Heart left ventricle (tissue), 16 donors: ENCODE measurements around the gene EHD4. TPM values are rescaled to one million over a fixed set of nuclear protein-coding genes. Genes with fewer than 3 reads are reported as not detected.

Source experiments
- ATAC-seq, 4 donors: fragments of 200-7000 bp; cut with Tn5 transposase; one replicate each; pipeline ENCODE4 v1.9.1; 2020 to 2022; ENCODE audit warnings: moderate library complexity in 4 of 4, mild to moderate bottlenecking in 3 of 4, moderate number of reproducible peaks in 1 of 4
- DNase-seq, 5 donors: peaks; one replicate each; pipeline ENCODE4 v3.0.0-alpha.2; 2020
- H3K27ac ChIP-seq, 12 donors: fragments of 200-600 bp; sonication (generic) in 4 of 12; one replicate each; pipeline versions ENCODE4 v1.5.0 to v1.8.0; 2016 to 2022; ENCODE audit warnings: mild to moderate bottlenecking in 2 of 12
- H3K27me3 ChIP-seq, 9 donors: fragments of 200-600 bp; sonication (generic) in 2 of 9; one replicate each; pipeline versions ENCODE4 v1.5.1 to v1.8.0; 2016 to 2022; ENCODE audit warnings: mild to moderate bottlenecking in 3 of 9
- H3K36me3 ChIP-seq, 9 donors: fragments of 200-600 bp; sonication (generic) in 2 of 9; one replicate each; pipeline versions ENCODE4 v1.5.0 to v1.8.0; 2018 to 2022; ENCODE audit warnings: mild to moderate bottlenecking in 2 of 9
- H3K4me1 ChIP-seq, 12 donors: fragments of 200-600 bp; sonication (generic) in 4 of 12; one replicate each; pipeline versions ENCODE4 v1.5.0 to v1.8.0; 2016 to 2022; ENCODE audit warnings: mild to moderate bottlenecking in 3 of 12
- H3K4me3 ChIP-seq, 12 donors: fragments of 200-600 bp; sonication (generic) in 4 of 12; one replicate each; pipeline versions ENCODE4 v1.5.0 to v1.8.0; 2017 to 2022; ENCODE audit warnings: mild to moderate bottlenecking in 9 of 12, moderate library complexity in 4 of 12
- H3K9me3 ChIP-seq, 12 donors: fragments of 200-600 bp; sonication (generic) in 4 of 12; one replicate each; pipeline versions ENCODE4 v1.5.0 to v1.8.0; 2016 to 2022; ENCODE audit warnings: mild to moderate bottlenecking in 1 of 12
- POLR2A ChIP-seq, 2 donors: fragments of 450-650 bp; IDR thresholded peaks; one replicate each; pipeline ENCODE4 v1.6.1; 2017; ENCODE audit warnings: antibody characterized with exemption in 2 of 2, mild to moderate bottlenecking in 2 of 2, moderate library complexity in 2 of 2
- WGBS, 4 donors: extraction: QIAGEN DNeasy Blood & Tissue Kit in 2 of 4; methylation state at CpG; one replicate each; pipeline versions ENCODE4 v1.1.5 to v1.1.7; 2013 to 2018; 5-methylcytosine and 5-hydroxymethylcytosine counted together
- intact Hi-C, 10 donors: fragments of 100-400 bp; cut with DNase I; formaldehyde crosslinking; loops; one replicate each; pipeline versions ENCODE4 v1.11.1 to v1.14.2; 2022
- polyA plus RNA-seq, 2 donors: library from polyadenylated mRNA; stranded (reverse); fragments of 200-250 nt; gene quantifications; one replicate each; pipeline ENCODE4 v1.2.3, GENCODE V29; 2013
- total RNA-seq, 9 donors: library from RNA; depleted of rRNA in 2 of 9; stranded (reverse); fragments of >200 nt in 2 of 9; fragmentation: NEBNext Ultra II Directional in 3 of 9; extraction: Animal tissue kit (Norgen Biotek cat#: 25700) in 3 of 9; gene quantifications; one replicate each; pipeline versions ENCODE4 v1.1.0 to v1.2.4, GENCODE V29; 2016 to 2023
- TF ChIP-seq, protein P1 (sequence below), 12 donors: fragments of 200-600 bp; sonication (generic) in 4 of 12; IDR thresholded peaks; one replicate each; pipeline versions ENCODE4 v1.5.0 to v1.8.0; 2018 to 2022; ENCODE audit warnings: antibody characterized with exemption in 12 of 12, mild to moderate bottlenecking in 5 of 12
- donor health status: ischemic (EF 13 %, LVEDD 7.1; RV severe dilation, severe dysfunction).
- donor health status: healthy with polysubstance abuse.
- donor health status: DM: no; HTN: yes; CAD: no.
- donor health status: DM: no; HTN: no; CAD: no.
- donor health status: ischemic (EF 25% LVEDD 6.9; RV normal size, moderate dysfunction).
- donor health status: ischemic (EF 25% LVEDD 5.7; RV mildly dilated, moderate dysfunction).
- donor health status: healthy.
- donor health status: DM: yes; HTN: yes; CAD: no.
- donor health status: ischemic (EF 35%, LVEDD 5.7; RV mildly dilated, moderate dysfunction).
- donor health status: nonischemic (EF 11% LVEDD 7.7; RV severe dilation, severe dysfunction).
- donor health status: DM: yes; HTN: yes; CAD: no.
- donor health status: PGD.
- donor health status: ischemic (EF 29% LVEDD 5.4; RV normal size, mild dysfunction).
- donor health status: nonischemic (EF 23%, LVEDD 6.1; RV moderate dilation, normal function).

EHD4 gene
- total and polyA plus RNA-seq, 11 donors = 25.6 to 70.8 (median 43.9) TPM

DNA sequence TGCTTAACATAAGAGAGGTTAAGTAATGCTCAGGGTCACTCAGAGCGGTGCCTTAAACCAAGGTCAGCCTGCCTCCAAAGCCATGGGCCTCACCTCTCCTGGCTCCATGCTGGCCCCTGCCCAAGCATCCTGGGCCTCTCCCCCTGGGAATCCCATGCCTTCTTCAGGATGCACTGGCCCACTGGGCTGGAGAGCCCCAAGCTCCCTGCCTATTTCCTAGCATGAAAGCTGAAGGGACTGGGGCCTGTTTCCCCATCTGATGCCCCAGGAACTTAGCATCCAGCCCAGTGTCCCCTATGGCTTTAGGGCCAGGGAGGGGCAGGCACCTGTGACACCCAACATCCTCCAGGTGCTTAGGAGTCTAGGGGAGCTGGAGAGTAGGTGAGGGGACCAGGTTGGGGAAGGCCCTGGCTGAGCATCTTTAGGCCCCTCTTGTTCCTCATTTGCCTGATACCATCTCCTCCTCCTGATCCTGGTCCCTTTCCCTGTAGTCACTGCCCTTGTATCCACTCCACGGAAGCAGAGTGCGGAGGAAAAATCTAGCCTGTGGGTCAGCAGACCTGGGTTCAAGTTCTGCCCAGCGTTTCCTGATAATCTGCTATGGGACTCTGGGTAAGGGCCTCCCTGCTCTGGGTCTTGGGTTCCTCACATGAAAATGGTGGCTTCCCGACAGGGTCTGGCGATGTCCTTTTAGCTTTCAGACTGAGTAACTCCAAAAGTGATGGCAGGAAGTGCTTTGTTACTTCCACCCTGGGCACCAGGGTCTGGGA, 28.6 kb downstream of the EHD4 start:
- 78 to 81% (median 80%) methylated on average over 6 of the region's 6 CpGs for WGBS, 4 donors
- H3K27ac ChIP-seq = peak overlapping the region; percentile 46 to 88 (median 78)
- TF ChIP-seq, protein P1, sequence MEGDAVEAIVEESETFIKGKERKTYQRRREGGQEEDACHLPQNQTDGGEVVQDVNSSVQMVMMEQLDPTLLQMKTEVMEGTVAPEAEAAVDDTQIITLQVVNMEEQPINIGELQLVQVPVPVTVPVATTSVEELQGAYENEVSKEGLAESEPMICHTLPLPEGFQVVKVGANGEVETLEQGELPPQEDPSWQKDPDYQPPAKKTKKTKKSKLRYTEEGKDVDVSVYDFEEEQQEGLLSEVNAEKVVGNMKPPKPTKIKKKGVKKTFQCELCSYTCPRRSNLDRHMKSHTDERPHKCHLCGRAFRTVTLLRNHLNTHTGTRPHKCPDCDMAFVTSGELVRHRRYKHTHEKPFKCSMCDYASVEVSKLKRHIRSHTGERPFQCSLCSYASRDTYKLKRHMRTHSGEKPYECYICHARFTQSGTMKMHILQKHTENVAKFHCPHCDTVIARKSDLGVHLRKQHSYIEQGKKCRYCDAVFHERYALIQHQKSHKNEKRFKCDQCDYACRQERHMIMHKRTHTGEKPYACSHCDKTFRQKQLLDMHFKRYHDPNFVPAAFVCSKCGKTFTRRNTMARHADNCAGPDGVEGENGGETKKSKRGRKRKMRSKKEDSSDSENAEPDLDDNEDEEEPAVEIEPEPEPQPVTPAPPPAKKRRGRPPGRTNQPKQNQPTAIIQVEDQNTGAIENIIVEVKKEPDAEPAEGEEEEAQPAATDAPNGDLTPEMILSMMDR (IDR thresholded peaks at IDR 0.05) = no peak
- TF ChIP-seq POLR2A (IDR thresholded peaks at IDR 0.05) = no peak
- DNase-seq = no peak
- H3K36me3 ChIP-seq = peaks cover 0 to 70% (median 21%) of the 10 kb centered on the region in 9 donors
- intact Hi-C loops = no loop called here
- ATAC-seq = no peak
- H3K27me3 ChIP-seq = no peaks in the 10 kb centered on the region
- no peak overlapping the region for H3K4me3 ChIP-seq
- H3K9me3 ChIP-seq = no peaks in the 10 kb centered on the region
- H3K4me1 ChIP-seq = peaks cover 9 to 91% (median 78%) of the 10 kb centered on the region in 12 donors

DNA sequence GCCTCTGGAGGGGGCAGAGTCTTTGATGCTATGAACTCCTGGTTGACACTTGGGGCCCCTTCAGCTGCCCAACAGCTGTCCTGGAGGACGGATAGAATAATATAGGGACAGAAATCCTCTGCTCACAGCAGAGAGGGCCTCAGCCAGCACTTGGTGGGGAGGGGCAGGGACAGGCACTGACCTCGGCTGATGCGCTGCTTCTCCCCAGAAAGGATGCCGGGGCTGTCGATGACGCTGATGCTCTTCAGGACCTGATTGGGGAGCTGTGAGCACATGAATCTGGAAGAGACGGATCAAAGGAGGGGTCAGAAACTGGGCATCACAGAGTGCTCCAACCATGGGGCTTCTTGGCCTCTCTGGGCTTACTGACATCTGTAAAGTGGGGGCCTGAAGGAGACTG, 29.5 kb downstream of the EHD4 start:
- peaks cover 9 to 91% (median 78%) of the 10 kb centered on the region in 12 donors for H3K4me1 ChIP-seq
- no peak overlapping the region for H3K4me3 ChIP-seq
- WGBS, 4 donors = 70 to 89% (median 78%) methylated on average over 7 of the region's 7 CpGs
- peak overlapping the region in 8 of 12 donors; percentile 61 to 88 (median 78) for H3K27ac ChIP-seq
- TF ChIP-seq POLR2A (IDR thresholded peaks at IDR 0.05) = no peak
- TF ChIP-seq, protein P1 (IDR thresholded peaks at IDR 0.05) = no peak
- ATAC-seq (no peak), DNase-seq (no peak)
- no peaks in the 10 kb centered on the region for H3K9me3 ChIP-seq
- no peaks in the 10 kb centered on the region for H3K27me3 ChIP-seq
- intact Hi-C loops = no loop called here
- H3K36me3 ChIP-seq = peaks cover 0 to 74% (median 21%) of the 10 kb centered on the region in 9 donors

DNA sequence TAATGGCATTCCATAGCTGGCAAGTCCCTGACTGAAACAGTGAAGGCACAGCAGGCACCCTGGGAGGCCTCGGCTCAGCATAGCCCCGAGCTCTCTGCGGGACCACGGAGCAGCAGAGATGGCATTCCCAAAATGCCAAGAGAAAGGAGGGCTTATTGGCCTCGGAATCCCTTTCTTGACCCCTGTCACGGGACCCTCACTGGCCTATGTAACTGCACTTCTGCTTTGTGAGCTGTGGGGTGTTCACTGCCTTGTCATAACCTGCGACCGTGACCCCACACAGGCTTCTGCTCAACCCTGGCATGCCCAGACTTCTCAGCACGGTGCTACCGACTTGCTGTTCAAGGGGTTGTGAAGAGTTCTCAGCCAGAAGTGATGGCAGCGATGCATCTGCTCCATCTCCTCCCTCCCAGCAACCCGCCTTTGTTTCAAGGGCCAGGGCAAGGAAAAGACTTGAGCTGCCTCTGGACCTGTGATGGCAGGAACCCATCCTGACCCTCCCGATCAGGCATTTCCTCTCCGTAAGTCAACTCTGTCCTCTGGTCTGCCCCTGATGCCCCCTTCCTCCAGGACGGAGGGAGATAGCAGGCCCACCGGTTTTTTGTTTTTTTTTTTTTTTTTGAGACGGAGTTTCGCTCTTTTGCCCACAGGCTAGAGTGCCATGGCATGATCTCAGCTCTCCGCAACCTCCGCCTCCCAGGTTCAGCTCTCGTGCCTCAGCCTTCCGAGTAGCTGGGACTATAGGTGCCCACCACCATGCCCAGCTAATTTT, 30.5 kb downstream of the EHD4 start:
- Histone ChIP-seq H3K4me3 (no peak overlapping the region), H3K9me3 (no peaks in the 10 kb centered on the region), H3K27ac (peak overlapping the region; percentile 26 to 88 (median 58)), H3K4me1 (peaks cover 9 to 93% (median 77%) of the 10 kb centered on the region in 12 donors), H3K36me3 (peaks cover 0 to 72% (median 21%) of the 10 kb centered on the region in 9 donors), H3K27me3 (no peaks in the 10 kb centered on the region)
- WGBS, 4 donors = 68 to 83% (median 74%) methylated on average over 22 of the region's 22 CpGs
- TF ChIP-seq, protein P1 (IDR thresholded peaks at IDR 0.05) = no peak
- TF ChIP-seq POLR2A (IDR thresholded peaks at IDR 0.05) = no peak
- intact Hi-C loops = no loop called here
- DNase-seq (no peak), ATAC-seq (no peak)

DNA sequence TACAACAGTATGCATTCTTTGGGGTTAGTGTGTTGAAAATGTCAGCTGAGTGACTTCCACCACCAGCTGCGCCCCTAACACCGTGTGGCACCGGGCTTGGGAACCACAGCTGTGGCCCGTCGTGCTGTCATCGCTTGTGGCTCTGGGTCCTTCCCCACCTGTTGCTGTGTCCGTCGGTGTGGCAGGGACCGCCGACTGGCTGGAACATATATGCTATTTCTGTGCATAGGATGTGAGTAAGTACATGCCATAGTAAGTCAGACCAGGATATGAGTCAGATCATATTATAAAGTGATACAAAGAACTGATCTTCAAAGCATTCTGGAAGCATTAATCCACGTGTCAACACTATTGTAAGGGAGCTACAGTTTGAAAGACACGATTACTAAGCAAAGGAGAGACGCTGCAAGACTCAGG, 31.9 kb downstream of the EHD4 start:
- WGBS, 4 donors = 43 to 59% (median 52%) methylated on average over 13 of the region's 13 CpGs
- no peaks in the 10 kb centered on the region for H3K9me3 ChIP-seq
- TF ChIP-seq, protein P1 (IDR thresholded peaks at IDR 0.05) = no peak
- no peak for TF ChIP-seq POLR2A (IDR thresholded peaks at IDR 0.05)
- H3K4me3 ChIP-seq = no peak overlapping the region
- H3K27ac ChIP-seq = peak overlapping the region in 8 of 12 donors; percentile 17 to 88 (median 52)
- no peaks in the 10 kb centered on the region for H3K27me3 ChIP-seq
- H3K36me3 ChIP-seq = peaks cover 0 to 62% (median 21%) of the 10 kb centered on the region in 9 donors
- no peak for DNase-seq
- H3K4me1 ChIP-seq = peaks cover 6 to 93% (median 71%) of the 10 kb centered on the region in 12 donors
- peak in 1 of 4 donors; percentile 7 for ATAC-seq
- intact Hi-C loops = no loop called here
